ENCODE results near the gene GOT1.

GOT1 gene

DNA sequence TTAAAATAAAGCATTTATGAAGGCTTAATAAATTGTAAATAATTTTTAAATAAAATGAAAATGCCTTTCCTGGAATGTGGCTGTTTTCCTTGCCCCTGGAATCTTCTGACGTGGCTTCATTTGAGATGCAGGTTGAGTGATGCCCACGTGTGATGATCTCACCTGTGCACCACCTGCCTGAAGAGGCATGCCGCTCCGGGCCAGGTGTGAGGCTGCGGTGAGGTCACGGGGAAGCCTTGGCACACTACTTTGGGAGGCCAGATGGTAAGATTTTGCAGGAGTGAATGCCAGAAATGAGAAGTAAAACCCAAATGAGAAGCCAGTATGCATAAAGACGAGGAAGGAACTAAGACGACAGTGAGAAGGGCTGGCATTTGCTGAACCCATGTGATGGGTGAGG, 36.2 kb downstream of the GOT1 start:
- peak; percentile 76 for DNase-seq

DNA sequence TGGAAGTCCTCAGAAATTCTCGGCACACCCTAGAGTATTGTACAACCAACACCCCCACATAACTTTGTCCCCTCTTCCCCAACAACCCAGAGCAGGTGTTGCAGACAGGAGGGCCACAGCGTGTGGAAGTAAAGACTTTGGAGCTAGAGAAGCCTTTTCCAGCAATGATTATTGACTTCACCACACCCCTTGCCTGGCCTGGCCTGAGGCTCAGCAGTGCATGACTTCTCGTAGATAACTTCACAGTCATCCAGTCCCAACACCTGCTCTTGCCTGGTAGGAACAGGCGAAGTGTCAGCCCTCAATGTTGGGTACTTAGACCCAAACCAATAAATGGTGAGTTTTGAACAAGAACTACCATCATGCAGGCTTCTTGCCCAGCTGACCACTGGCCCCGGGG, 36.7 kb downstream of the GOT1 start:
- no peak for DNase-seq

DNA sequence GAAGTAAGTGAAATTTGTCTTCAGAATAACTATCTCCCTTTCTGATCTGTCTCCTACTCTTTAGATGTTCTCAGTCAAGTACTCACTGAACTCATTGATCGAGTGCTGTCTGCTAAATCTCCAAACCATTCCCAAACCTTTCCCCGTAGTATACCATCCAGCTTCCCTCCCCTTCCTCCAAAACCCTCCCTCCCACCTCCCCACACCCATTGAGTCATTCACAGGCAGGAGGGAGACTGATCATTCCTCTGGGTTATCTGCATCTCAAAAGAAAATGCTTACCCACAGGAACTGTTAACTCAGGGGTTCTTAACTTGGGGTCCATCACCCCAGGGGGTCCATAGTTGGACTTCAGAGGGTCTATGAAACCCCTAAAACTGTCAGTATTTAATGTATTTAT, 37.4 kb downstream of the GOT1 start:
- no peak for DNase-seq

DNA sequence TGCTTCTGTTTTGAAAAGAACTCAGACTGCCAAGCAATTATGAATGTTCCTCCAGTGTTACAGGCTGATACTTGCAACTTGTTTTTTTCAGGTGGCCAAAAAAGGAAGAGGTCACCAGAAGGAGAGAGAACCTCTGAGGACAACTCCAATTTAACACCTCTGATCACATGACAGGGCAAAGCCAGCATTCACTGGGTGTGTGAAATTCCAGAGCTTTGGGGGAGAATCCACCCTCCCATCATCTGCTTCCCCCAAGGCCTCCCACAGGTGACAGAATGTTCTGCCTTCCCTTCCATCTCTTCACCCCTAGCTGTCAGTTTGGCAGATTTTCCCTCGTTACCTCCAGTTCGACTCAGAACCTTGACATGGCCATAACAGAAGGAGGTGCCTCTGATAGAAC, 39.1 kb downstream of the GOT1 start:
- no peak for DNase-seq

GRCh38 chr10:99389729-99390480, 40.5 kb downstream of the GOT1 start:
- DNase-seq, result no peak

- DNase-seq, result no peak
Observed at GRCh38 chr10:99387541-99387940, 42.9 kb downstream of the GOT1 start.

- DNase-seq, result no peak
Observed at GRCh38 chr10:99387071-99387470, 43.4 kb downstream of the GOT1 start.

GRCh38 chr10:99382176-99382575, 48.2 kb downstream of the GOT1 start:
- no peak for DNase-seq

GRCh38 chr10:99375426-99375825, 55.0 kb downstream of the GOT1 start:
- no peak for DNase-seq

DNA sequence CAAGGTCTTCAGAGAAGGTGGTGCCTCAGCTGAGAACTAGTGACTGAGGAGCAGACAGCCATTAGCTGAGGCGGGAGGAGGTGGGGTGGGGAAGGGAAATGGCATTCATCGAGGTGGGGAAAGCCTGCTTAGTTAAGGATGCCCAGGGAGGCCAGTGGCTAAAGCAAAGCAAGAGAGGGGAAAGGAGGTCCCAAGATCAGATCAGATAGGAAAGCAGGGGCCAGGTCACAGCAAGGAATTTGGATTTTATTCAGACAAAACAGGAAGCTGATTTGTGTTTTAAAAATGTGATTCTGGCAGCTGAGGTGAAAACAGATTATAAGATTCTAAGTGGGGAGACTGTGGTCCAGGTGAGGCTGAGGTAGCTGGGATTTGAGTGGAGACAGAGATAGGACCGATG, 55.5 kb downstream of the GOT1 start:
- DNase-seq, result no peak

DNA sequence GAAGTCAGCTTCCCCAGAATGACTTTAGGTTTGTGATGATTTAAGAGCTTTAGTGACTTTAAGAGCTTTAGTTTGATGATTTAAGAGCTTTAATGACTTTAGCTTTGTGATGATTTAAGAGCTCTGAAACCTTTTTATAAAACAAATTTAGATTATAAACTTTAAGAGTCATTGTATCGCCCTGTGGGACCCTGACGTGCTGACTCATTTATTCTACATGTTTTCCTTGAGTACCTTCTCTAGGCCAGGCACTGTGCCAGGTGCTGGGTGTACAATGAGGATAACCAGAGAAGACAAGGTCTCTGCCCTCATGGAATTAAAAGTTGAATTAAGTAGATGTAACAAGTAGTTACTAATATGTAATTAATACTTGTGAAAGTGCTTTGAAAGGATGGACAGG, 55.9 kb downstream of the GOT1 start:
- DNase-seq, result no peak

DNA sequence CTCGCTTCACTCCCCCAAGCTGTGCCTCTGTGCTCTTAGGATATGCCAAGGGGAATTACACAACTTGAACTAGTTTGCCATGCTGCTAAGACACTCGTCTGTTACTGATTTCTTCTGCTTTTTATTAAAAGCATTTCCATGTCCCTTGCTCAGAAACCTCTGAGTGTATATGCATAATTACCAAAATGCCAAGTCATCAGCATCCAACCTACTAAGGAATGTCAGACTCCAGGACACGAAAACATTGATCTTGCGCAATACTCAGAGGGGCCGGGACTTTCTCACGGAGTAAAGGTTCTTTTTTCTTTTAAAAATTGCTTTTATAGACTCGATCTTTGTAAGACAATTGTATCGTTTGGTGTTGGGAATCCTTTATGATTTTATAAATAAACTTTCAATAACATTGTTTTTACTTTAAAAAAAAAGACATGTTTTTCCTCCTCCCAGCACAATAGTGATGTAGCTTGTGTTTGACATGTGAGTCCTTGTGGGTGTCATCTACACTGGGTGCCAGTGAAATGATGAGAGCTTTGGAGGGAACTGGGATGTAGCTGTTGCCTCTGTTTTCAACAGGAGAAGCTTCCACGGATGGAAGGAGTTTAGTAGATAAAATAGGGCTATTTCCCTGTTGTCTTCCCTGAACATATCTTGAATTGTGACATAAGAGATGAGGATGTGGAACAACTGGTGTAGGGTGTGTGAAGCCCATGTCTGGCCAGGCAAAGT, 57.7 kb downstream of the GOT1 start:
- no peak for DNase-seq

GRCh38 chr10:99370993-99371392, 59.4 kb downstream of the GOT1 start:
- peak; percentile 23 for DNase-seq

GRCh38 chr10:99369551-99369950, 60.9 kb downstream of the GOT1 start:
- no peak for DNase-seq

DNA sequence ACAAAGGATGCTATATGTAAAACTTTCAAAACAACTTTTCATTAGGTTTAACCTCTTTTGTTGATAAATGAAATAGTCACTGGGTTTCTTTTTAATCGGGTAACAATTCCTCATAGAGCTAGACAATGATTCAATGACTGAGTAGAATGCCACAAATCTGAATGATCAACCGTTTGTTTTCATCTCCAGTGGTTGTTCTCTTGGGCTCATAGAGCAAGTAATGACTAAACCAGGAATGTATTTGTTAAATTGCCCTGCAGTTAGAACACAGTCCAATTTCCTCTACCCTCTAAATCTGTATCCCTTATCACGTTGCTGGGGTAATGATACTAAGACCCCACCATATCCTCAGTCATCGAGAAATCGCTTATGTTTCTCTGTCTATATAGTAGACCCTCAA, 61.3 kb downstream of the GOT1 start:
- DNase-seq, result no peak

- DNase-seq, result no peak
Observed at GRCh38 chr10:99368646-99369045, 61.8 kb downstream of the GOT1 start.

DNA sequence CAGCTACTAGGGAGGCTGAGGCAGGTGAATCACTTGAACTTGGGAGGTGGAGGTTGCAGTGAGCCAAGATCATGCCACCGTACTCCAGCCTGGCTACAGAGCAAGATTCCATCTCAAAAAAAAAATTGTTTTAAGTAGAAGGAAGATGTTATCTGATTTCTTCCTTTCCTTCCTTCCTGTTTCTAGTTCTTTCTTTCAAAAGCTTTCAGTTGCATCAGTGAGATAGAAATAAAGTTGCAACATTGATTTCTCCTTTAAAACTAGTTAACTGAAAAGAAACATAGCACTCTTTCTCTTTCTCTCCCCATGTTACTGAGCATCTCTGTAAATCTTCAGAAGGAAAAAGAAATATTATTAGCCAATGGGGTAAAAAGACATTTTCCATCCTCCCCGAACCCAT, 63.8 kb downstream of the GOT1 start:
- DNase-seq, result no peak

DNA sequence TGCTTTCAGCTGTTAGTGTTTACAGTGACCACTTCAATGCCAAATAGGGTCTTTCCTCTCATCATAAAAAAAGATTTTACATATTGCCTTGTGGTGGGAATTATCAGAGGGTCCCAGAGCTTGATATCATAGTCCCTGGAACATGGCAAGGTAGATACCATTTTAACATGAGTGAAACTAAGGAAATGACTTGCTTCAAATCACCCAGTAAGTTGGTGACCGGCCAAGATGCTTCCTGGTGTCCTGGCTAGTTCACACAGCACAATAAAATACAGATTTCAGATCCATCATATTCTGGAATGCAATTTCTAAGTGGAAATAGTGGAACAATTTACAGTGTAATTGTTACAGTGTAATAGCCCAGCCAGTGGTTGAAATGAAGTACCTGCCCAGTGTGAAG, 64.7 kb downstream of the GOT1 start:
- no peak for DNase-seq

- DNase-seq, result no peak
Observed at GRCh38 chr10:99365311-99365710, 65.1 kb downstream of the GOT1 start.

GRCh38 chr10:99364125-99364524, 66.3 kb downstream of the GOT1 start:
- no peak for DNase-seq

GRCh38 chr10:99360934-99361333, 69.5 kb downstream of the GOT1 start:
- no peak for DNase-seq

DNA sequence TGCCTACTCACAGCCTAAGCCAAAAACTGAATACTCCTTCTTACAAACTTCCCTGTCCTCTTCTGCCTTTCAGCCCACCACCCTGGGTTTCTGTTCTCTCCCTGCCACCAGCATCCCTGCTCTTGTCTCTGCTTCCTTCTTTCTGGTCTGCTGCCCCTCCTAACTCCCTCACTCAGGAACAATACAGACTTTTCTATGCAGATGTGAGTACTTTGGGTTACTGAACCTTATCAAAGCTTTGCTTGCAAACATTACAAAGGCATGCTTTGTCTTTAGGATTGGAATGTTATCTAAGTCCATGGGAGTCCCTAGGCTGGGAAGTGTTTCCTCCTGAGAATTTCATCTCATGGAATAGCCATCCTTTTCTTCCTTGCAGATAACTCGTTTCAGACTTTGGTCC, 72.3 kb downstream of the GOT1 start:
- DNase-seq, result no peak

GRCh38 chr10:99357691-99358090, 72.7 kb downstream of the GOT1 start:
- no peak for DNase-seq

GRCh38 chr10:99353182-99353581, 77.2 kb downstream of the GOT1 start:
- no peak for DNase-seq

DNA sequence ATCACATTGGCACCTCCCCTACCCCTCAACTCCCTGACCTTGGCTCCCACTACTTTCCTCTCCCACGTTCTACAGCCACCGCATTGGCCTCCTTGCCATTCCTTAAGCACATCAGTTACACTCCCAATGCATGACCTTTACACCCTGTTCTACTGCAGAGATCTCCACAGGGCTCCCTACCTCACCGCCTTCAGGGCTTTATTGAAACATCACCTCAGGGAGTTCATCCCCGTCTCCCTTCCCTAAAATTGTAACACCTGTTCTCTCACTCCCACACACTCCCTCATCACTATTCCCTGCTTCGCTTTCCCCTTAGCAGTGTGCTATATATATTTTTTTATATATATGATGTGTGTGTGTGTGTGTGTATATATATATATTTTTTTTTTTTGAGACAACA, 82.8 kb downstream of the GOT1 start:
- no peak for DNase-seq

All from RPMI8226 (cell line).